Stimulated activated CD4-positive, alpha-beta T cell treated with anti-CD3 and anti-CD28 coated beads, Interleukin-4, amount 100 ng/mL, for 4 hours (primary cell): ENCODE measurements around the gene GHR.

Experiments used
- DNase-seq, 2 experiments: peaks; one replicate each; pipeline ENCODE4 v3.0.0-alpha.2; 2020

The GHR gene

DNA sequence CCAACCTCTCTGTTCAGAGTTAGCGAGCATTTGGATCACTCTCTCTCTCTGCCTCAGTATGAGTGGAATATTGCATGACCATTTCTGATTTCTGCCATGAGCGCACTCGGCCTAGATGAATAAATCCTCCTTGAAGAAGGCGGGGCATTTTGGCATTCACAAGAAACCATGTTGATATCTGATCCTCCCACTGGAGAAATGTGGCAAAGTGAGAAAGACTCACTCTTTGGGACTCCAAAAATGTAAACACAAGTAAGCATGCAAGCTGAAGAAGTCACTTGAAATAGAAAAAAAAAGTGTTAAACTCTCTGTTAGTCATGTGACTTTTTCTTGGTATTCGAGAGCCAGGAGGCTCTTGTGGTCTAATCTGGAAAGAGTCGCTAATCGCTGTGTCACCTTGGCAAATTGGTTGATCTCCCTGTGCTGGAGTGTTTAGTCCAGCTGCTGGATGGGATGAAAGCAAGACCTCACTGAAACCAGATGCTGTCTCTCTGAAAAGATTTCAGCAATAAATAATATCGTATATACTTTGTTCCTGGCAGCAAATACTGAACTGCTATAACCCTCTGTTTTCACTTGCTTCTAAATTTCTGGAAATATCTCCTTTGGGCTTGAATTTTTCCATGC lies 95.5 kb downstream of the GHR start:
- DNase-seq = no peak

DNA sequence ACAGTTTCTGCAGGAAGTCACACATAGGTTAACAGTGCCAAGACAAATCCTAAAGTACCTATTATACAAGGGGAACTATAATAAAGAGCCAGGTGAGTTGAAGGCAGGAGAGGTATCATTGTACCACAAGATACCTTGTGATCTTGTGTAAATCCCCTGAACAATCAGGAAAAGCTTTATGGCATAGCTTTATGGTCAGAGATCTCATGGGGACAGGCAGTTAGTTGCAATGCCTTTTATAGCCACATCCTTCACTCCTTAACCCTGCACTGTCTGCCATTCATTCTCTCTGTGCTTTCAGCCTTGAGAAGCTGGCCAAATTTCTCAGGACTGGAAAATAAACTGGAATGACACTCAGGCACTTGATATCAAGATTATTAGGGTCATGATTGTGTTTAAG lies 97.0 kb downstream of the GHR start:
- no peak for DNase-seq

DNA sequence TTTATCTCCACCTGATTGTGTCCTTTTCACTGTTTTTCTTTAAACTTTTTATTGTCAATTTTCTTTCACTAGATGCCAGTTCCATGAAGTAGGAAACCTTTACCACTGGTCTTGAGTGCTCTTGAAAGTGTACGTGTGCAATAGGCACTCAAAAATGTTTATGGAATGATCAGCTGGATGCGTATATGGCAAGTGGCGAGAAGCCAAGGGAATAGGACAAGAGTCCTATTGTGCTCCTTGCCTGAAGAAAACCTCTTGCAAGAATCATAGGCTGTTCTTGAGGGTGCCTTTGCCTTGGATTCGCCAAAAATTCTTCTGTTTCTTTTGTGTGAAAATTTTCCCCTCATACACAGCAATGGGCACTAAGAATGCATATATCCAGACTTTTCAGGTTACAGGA lies 97.7 kb downstream of the GHR start:
- DNase-seq = no peak

DNA sequence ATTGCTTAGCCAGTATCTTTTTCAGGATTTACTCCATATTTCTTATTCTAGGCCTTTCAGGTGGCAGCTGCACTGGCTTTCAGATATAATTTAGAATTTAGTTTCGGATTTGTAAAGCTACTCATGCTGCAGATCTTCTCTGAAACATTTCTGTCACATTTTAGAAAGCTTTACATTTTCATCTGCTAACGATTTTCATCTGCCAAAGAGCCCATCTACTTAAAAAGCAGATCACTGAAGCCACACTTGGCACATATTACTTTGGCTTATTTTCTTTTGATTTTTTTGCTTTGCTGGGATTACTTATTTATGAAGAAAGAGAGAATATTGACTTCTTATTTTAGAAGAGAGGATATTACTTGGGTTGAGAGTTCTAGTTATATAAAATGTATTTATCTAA lies 98.2 kb downstream of the GHR start:
- no peak for DNase-seq

DNA sequence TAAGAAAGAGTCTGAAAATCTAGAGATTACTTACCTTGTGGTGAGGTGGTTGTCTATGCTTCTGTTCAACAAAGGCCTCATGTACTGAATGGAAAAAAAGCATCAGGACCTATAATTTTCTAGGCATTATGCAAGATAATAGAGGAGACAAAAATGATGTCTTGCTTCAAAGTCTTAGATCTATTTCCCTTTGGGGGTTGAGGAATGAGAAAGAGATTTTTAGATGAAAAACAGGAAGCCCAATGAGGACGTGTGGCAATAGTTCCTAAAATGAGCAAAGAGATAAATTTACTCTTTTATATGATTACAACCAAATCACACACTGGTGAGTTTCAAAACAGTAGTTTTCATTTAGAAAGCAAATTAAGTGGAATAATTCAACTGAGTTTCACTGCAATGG lies 99.5 kb downstream of the GHR start:
- DNase-seq = no peak

DNA sequence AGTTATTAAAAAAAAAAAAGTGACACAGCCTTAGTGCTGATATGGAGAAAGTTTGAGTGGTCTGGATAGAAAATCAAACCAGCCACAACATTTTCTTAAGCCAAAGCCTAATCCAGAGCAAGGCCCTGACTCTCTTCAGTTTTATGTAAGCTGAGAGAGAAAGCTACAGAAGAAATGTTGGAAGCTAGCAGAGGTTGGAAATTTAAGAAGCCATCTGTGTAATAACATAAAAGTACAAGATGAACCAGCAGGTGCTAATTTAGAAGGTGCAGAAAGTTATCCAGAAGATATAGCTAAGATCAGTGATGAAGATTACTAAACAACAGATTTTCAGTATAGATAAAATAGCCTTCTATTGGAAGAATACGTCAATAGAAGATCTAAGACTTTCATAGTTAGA lies 102.9 kb downstream of the GHR start:
- DNase-seq = no peak

DNA sequence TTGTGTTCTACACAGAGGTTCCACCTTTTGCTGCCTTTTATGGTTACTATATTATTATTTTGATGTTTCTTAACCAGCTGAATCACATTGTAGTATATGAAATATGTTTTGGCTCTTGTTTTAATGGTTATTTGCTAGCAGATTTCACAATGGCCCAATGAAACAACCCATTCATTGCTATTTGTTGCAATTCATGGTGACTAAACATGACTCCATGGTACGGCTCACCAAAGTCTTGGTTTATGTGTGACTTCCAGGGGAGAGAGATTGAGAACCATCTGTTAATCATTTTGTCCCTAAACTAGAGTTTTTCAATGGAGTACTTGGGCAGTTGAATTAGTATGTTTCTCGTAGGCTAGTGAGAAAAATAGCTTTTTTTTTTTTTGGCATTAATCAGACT lies 108.4 kb downstream of the GHR start:
- no peak for DNase-seq

DNA sequence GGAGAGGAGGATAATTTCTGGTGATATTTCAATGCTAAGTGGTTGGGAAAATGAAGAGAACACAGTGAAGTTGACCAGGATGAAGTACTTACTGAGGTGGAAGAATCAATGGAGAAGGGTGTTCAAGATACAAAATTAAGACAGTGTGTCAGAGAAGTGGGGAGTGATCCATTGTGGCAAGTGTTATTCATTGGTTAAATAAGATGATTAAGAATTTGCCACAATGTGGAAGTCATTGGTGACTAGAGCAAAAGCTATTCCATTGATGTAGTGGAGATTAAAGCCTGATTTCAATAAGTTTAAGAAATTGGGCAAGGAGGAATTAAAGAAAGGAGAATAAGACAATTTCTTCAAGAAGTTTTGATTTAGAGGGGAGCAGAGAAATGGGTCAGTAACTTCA lies 118.9 kb downstream of the GHR start:
- DNase-seq = no peak

DNA sequence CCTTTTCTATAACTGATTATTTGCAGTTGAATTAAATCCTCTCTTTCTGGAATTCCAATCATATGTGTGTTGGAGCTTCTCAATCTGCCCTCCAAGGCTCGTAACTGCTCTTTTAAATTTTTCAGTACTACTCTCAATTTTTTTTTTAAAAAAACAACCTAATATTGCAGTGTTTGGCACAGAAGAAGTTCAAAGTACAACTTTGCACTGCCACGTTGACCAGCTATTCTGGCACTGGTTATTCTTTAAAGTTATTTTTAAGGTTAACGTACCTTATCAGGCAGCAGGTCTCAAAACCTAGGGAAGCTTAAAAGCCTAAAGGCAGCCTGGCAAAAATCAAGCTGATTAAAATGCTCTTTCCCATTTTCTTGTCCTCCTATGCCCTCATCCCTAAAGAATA lies 120.5 kb downstream of the GHR start:
- no peak for DNase-seq

DNA sequence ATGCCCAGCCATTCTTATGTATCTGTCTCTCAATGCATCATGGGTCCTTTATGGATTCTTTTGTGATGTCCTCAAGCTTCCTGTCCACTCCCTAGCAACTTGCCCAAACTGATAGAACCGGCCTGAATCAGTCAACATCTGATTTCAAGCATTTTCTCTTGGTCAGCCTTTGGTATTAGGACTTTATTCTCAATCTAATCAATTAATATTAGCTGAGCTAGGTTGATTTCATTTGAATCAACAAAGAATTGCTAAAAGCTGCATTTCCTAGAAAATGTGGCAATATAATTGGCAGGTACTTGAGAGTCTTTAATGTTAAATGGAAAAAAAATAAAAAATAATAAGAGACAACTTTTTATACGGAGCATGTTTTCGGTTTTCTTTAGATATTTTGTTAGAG lies 121.8 kb downstream of the GHR start:
- no peak for DNase-seq

DNA sequence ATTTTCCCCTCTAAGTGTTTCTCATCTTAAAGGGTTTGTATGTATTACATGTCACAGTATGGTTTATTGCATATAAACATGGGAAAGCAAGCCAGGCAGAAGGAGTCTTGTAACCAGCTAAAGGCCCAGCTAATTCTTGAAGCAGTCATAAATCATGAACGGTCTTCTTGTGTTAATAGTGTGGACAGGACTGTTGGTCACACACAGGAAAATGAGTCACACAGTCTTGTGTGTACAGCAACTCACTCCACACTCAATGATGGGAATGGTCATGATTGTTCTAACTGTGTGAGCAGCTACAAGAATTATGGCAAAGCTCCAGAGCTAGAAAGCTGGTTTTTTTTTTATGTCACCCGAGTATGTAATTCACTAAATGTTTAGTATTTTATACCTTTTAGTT lies 123.9 kb downstream of the GHR start:
- no peak for DNase-seq

DNA sequence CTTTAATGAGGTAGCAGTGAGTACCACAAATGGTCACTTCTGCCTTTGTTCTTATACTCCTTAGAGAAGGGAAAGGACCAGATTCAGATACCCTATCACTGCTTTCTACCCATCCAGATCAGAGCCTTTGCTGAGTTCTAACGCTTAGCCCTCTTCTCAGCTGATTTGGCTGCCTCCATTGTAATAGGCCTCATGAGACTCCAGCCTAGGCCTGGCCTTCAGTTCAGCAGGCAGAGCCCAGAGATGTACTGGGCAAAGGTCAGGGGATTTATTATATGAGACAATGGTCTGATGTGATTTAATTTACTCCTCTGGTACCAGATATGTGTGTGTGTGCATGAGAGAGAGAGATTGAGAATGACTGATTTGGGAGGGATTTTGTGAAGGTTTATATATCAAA lies 124.7 kb downstream of the GHR start:
- no peak for DNase-seq

DNA sequence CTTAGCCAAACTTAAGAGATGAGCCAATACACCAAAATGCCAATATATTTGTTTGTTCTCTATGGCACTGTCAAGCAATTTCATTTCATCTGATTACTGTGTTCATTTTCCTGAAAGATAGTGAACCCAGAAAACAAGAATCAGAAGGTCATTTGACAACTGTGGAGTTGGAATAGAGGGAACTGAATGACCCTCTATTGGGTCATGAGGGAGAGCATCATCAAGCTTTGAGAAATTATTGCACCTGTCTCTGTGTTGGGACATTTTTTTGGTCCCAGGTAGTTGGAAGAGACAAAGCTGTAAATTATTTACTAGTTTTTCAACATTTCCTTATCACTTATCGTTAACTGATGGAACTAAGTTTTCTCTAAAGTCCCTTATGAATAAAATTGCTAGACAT lies 129.4 kb downstream of the GHR start:
- DNase-seq = no peak

DNA sequence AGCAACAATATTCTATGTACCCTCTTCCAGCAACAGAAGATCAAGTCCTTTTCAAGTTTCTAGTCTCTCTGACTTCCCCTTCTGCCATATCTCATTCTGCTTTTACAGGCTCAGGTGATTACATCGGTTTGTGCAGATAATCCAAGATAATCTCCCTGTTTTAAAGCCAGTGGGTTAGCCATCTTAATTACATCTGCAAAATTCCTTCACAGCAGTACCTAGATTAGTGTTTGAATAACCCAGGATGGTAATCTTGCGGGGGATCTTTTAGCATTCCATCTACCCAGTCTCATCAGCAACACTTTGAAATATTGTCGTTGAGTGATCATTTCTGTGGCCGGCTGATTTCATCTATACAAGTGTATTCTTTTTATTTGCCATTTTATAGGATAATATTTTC lies 130.2 kb downstream of the GHR start:
- no peak for DNase-seq

DNA sequence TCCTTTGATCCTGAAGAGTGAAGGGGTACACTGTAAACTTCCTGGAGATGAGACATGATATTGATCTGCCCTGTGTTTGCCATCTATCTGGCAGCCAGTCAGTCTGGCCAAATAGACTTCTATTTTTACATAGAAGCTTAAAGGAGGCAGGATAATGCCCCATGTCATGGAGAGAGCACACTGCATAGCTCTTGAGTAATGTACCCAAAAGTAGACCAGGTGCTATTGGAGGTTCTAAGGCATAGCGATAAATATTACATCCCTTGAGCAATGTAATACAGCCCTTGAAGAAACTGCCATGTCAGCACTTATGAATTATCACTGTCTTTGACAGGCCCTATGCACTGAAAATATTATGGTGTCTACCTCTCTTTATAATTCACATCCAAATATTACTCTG lies 131.8 kb downstream of the GHR start:
- DNase-seq = no peak

DNA sequence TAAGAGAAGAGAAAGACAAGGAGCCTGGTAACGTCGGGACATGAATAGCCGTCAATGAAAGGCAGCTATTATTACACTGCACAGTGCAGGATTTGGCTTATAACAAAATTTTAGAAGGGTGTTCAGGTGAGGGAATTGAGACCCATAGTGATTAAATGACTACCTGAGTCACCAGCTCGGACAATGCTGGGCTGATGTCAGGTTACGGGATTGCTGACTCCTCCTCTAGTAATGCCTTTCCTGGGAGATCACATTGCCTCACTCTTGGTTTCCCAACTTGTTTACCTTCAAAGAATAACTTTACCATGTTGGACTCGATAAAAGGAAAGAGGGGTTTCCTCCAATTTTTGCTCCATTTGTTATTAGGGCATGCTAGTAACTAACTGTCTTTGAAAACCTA lies 132.6 kb downstream of the GHR start:
- no peak for DNase-seq

DNA sequence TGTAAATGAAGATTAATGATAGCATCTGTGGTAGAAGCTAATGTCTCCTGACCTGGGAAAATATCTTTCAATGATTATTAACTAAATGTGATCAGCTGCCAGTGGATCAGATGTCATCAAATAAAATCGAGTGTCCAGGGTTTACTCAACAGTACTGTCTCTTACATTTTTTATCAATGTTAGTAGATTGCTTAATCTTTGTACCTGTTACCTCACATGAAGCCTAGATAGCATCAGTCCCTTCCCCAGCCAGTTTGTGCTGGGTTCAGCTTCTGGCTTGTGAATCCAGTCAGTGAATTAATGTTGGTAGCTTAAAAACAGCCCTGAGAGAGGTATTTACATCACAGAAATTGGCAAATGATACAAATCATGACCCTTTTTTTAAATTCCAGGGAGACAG lies 134.4 kb downstream of the GHR start:
- DNase-seq = no peak

DNA sequence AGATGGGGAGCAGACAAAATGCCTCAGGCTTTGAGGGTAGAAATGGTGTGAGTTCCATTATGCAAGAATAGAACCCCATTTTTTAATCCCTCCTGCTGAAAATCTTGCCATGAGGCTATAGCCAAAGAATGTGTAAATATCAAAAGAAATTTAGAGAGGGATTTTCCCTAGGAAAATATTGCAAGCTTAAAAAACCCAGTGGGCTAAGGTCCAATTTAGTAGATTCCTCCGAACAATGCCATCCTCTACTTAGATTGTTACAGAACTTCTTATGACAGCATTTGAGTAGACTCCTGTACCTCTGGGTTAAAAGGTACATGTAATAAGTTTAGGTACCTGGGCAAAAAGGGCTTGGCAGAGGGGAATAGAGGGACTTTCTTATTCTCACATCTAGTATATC lies 138.4 kb downstream of the GHR start:
- DNase-seq = no peak

DNA sequence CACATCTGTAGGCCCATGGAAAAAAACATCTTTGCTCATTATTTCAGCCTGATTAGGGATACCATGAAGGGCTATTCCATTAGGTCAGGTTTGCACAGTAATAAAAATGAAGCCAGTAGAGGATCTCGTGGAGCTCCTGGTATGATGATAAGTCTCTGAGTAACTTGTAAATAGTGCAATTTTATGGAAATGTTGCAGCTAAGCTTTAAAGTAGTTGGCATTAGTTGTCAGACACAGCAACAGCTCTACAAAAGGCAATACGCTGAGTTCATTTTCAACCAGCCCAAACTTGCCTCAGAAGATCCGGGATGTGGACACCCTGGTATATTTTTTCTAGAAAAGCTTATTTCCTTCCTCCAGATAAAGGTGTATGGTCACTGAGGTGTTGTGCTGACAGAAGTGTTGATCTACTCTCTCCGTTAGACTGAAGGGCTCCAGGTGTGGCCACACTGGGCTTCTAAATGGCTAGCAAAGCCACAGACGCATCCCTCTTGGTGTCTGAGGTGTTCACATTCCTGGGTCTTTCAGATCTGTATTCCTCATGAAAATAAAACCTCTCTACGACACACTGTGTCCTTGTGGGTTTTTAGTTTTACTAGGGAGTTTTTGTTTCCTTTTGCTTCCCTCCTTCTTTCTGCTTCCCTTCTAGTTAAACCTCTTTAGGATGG lies 141.6 kb downstream of the GHR start:
- no peak for DNase-seq

DNA sequence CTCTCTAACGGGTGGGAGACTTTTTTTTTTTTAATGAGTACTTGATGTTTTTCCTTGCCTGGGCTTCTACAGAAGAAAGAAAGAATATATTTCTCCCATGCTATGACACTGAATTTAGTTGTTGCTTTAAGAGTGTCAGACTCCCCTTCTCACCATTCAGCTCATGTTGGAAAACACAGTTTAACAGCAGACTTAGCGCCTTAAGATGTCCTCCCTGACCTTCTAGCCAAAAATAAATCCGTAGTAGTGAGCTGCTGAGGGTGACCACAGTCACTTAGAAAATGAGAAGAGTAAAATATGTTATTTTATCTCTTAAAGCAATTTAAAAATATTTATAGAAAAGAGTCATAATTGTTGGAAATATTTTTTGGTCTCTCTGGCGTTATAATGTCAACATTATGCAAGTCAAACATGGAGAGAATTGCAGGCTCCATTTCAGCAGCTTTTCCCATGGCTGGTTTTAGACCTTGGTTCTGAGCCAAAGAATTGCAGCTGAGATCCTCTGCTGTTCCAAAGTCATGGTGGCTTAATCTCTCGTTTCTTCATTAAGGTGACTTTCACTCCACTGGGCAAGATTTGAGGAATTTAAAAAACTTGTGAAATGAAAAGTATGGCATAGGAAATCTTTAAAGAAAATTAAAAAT lies 143.5 kb downstream of the GHR start:
- no peak for DNase-seq

DNA sequence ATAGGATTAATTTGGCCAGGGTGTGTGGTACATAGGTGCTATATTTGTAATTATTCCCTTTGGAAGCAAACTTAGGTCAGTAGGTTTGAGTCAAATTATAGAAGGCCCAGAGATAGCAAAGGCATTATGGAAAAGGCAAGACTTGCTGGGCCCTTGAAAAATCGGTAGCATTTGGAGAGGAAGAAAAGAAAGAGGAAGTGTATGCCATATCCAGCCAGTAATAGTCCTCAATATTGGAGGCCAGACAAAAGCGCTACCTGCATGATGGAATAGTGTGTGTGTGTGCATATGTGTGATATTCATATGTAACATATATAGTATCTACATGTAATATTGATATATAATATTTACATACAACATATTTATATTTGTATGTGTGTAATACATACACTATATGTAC lies 146.1 kb downstream of the GHR start:
- no peak for DNase-seq

DNA sequence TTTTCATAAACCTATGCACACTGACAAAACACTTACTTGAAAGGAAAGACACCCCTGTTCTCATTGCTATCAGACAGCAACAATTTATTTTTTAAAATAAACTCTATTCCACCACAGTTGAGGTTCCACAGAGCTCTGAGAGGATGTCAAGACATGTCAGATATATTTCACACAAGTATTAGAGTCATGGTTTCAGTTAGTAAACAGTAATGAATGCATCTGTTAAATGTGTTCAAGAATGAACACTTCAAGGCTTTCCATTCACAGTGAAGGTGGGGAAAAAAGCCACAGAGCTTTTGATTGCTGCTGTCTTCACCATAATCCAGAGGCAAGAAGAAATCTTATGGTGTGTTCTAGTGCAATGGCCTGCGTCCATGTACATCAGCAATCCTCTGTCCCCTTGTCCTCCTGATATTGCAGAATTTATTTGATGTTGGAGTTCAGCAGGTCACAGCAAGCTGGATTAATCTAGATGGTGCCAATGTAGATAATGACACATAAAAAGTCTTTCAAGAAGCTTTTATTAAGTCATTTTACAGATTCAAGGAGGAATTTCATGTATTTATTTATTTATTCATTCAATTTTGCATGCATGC lies 146.8 kb downstream of the GHR start:
- no peak for DNase-seq

DNA sequence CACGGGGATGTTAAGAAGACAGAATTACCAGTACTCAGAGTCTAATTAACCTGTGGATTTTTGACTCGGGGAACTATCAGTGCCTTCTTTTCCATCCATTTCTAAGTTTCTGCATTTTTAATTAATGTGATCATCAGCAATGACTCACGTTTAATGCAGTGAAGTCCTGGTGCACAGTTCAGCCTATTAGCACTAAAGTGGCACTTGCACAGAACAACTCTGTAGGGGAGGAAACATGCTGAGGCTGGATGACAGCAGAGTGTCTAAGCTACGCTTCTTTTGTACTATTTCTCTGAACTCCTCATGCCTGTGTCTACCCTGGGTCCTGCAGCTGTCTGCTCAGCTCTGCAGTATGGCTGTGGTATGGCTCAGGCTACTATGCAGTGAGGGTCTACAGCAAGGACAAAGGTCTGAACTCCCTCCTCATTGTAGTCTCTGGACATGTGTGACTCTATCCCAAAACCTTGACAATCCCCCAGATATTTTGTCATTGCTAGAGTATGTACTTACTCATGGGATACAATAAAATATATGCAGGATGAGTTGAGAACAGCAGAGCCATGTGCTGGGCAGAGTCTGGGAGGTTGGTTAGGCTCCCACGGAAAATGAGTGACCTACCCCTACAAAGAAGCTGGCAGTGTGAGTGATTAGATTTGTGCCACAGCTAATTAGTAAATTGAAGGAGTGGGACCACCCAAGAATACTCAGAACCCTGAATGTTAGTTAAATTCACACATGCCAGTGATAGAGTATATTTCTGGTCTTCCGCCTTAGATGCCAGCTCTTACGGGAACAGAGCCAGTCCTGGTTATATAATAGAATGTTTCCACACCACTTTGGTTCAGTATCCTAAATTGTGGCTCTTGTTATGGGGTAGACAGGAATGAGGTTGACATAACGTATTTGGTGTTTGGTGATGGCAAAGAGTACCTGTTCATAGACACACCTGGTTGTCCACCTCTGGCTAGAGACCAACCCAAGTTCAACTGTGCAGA lies 148.0 kb downstream of the GHR start:
- no peak for DNase-seq
